Measurements from ENCODE around the gene EML2.
"Not testable (repeated sequence)": the region's sequence is repeated elsewhere in the genome, so short reads cannot be mapped to it uniquely, and the experiment has no call there.

EML2 gene, protein sequence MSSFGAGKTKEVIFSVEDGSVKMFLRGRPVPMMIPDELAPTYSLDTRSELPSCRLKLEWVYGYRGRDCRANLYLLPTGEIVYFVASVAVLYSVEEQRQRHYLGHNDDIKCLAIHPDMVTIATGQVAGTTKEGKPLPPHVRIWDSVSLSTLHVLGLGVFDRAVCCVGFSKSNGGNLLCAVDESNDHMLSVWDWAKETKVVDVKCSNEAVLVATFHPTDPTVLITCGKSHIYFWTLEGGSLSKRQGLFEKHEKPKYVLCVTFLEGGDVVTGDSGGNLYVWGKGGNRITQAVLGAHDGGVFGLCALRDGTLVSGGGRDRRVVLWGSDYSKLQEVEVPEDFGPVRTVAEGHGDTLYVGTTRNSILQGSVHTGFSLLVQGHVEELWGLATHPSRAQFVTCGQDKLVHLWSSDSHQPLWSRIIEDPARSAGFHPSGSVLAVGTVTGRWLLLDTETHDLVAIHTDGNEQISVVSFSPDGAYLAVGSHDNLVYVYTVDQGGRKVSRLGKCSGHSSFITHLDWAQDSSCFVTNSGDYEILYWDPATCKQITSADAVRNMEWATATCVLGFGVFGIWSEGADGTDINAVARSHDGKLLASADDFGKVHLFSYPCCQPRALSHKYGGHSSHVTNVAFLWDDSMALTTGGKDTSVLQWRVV

GRCh38 chr19:45638930-45639729, at the start of gene EML2:
EML2 (minus strand) TSS chr19:45639397; CDS start chr19:45639376, 21 bp downstream.
- peak; percentile 3 for DNase-seq

GRCh38 chr19:45687599-45687998, 48.4 kb upstream of the EML2 start:
- DNase-seq = no peak

- DNase-seq = not testable (repeated sequence)
These were observed 45.8 kb upstream of the EML2 start for GRCh38 chr19:45685045-45685444.

- DNase-seq = no peak
These were observed 43.7 kb upstream of the EML2 start for GRCh38 chr19:45682908-45683307.

- no peak for DNase-seq
These were observed 42.9 kb upstream of the EML2 start for GRCh38 chr19:45682117-45682516.

- peak; percentile 73 for DNase-seq
These were observed 42.3 kb upstream of the EML2 start for GRCh38 chr19:45681391-45682015.

- DNase-seq = peak; percentile 93
These were observed 38.4 kb upstream of the EML2 start for GRCh38 chr19:45677351-45678230.

GRCh38 chr19:45676851-45677263, 37.7 kb upstream of the EML2 start:
- no peak for DNase-seq

DNA sequence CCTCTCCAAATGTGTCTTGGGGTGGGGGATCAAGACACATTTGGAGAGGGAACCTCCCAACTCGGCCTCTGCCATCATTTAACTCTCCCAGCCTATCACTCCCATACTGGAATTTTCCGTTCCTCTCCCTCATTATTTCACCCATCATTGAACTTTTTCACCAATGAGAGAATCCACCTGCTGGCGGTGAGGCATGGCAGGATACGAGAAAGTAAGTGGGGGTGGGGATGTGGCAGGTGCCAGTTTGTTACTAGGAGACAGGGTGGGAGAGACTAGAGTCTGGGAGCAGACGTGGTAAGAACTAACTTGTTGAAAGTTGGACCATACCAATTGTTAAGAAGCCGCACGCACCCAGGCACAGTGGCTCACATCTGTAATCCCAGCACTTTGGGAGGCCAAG, 35.7 kb upstream of the EML2 start:
- DNase-seq = no peak

GRCh38 chr19:45670670-45671453, 31.7 kb upstream of the EML2 start:
- peak; percentile 37 for DNase-seq

- no peak for DNase-seq
These were observed 29.2 kb upstream of the EML2 start for GRCh38 chr19:45668342-45668871.

DNA sequence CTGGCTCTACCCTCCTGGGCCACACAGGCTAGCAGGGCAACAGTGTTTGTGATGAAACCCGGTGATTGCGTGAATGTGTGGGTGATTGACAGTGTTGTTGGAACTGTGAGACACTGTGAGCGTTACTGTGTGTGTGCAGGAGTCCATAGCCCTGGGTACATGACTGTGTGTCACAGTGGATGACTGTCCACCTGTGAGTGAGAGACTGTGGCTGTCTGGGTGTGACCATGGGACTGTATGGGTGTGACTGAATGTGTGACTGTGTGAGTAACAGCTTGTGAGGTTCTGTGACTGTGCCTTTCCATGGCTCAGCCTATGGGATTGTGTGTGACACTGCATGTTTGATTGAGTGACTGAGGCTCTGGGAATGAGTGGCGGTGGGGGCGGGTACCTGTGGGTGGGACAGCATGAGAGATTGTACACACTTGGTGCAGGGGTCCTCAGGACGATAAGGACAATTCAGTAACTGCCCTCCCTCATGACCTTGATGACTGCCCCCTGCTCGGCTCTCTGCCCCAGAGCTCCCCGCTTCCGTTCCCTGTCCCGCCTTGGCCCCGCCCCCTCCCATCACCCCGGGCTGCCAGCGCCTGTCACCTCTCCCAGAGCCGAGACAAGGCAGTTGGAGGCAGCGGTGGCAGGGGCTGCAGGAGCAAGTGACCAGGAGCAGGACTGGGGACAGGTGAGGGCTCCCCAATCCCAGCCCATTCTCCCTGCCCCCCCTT, 28.6 kb upstream of the EML2 start, which contains the start of gene GIPR:
TSS of gene GIPR (plus strand) at position 602 of the 722 bp plus-strand sequence. CDS start 1,300 bp downstream, outside the sequence.
- no peak for DNase-seq

DNA sequence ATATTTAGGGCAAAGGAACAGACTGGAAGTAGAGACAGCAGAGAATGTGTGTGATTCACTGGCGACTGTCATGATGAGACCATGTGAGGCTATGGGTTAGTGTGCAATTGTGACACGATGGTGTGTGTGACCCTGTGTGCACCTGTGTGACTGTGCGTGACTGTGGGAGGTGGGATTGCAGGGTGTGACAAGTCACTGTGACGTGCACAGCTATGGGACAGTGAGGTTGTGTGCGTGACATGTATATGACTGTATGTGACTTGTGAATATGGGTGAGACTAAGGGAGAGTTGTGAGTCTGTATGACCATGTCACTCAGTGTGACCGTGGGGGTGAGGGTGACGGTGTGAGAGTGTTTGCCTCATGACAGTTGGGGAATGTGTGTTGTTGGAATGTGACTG, 25.4 kb upstream of the EML2 start:
- DNase-seq = no peak

DNA sequence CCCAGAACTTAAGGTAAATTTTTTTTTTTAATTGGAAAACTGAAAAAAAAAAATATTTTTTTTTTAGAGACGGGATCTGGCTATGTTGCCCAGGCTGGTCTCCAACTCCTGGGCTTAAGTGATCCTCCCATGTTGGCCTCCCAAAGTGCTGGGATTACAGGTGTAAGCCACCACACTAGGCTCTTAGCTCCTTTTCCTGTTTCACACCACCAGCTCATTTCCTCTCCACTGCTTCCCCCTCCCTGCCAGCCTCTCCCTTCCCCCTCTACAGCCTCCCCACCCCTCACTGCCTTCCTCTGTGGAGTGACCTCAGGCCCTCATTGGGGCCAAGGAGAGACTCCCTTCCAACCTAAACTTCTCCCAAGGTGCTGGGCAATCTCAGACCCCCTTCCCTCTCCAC, 24.6 kb upstream of the EML2 start:
- no peak for DNase-seq

DNA sequence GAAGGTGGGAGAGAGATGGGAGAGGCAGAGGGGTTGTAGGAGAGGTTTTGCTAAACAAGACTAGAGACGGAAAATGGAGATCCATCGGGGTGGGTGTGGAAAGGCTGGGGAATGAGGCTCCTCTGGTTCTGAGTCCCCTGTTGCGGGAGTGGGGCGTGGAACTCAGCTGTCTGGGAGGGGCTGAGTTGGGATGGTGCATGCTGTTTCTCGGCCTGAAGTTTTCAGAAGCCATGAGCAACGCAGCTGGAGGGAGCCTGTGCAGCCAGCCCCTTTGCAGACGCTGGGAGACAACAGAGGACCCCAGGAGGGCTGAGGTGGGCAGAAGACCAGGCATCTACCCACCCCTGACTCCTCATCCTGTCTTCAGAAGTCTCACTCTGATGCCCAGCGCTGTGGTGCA, 21.4 kb upstream of the EML2 start:
- DNase-seq = no peak

DNA sequence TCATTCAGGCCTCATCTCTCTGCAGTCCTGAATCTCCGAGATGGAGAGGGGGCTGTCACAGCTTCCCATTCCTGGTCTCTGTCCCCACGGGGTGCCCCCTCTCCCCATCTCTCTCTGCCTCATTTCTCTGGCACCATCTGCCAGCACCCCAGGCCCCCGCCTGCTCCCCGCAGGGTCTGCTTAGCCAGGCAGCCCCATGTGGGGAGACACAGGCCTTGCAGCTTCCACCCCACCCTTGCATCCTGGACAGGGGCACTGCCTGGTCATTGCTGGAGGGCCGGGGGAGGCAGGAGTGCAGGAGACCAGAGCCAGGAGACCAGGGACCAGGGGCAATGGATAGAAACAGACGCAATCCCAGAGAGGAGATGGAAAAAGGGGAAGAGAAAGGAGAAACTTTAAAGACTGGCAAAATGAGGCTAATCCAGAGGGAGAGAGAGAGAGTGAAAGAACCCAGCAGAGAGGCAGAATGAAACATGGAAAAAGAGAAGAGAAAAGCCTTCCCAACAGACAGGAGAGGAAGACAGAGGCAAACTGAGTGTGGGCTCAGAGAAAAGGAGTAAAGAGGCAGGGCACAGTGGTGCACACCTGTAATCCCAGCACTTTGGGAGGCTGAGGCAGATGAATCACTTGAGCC, 20.0 kb upstream of the EML2 start:
- no peak for DNase-seq

- DNase-seq = no peak
These were observed 18.4 kb upstream of the EML2 start for GRCh38 chr19:45657520-45658167.

GRCh38 chr19:45655073-45655472, 15.9 kb upstream of the EML2 start:
- DNase-seq = no peak

- DNase-seq = no peak
These were observed 14.4 kb upstream of the EML2 start for GRCh38 chr19:45653634-45654033.

All from NCI-H526 treated with DMSO at 0.1 percent for 48 hours (cell line).